Mononuclear cell (primary cell): ENCODE results near the gene NAA40. TPM values are rescaled to one million over a fixed set of nuclear protein-coding genes. Genes with fewer than 3 reads are reported as not detected.

Source experiments
- H3K27me3 ChIP-seq: 2 replicates; pipeline ENCODE4 v1.6.0; 2011; ENCODE audit warnings: low read length, control low read depth; ENCODE audit not compliant: insufficient read depth
- H3K4me1 ChIP-seq: 2 replicates; pipeline ENCODE4 v1.5.1; 2011; ENCODE audit warnings: mild to moderate bottlenecking, low read length, control low read depth; ENCODE audit not compliant: insufficient read depth
- H3K4me3 ChIP-seq: 2 replicates; pipeline ENCODE4 v1.5.1; 2011; ENCODE audit warnings: mild to moderate bottlenecking, low read length, moderate library complexity
- H3K9me3 ChIP-seq: 2 replicates; pipeline ENCODE4 v1.5.1; 2011; ENCODE audit warnings: low read depth, mild to moderate bottlenecking, control low read depth, low read length
- total RNA-seq: library from RNA; depleted of rRNA; stranded (reverse); fragments of >200 nt; gene quantifications from one replicate; pipeline ENCODE4 v1.2.3, GENCODE V29; 2012

The NAA40 gene
- total RNA-seq, 1 donor, result 5.2 TPM

DNA sequence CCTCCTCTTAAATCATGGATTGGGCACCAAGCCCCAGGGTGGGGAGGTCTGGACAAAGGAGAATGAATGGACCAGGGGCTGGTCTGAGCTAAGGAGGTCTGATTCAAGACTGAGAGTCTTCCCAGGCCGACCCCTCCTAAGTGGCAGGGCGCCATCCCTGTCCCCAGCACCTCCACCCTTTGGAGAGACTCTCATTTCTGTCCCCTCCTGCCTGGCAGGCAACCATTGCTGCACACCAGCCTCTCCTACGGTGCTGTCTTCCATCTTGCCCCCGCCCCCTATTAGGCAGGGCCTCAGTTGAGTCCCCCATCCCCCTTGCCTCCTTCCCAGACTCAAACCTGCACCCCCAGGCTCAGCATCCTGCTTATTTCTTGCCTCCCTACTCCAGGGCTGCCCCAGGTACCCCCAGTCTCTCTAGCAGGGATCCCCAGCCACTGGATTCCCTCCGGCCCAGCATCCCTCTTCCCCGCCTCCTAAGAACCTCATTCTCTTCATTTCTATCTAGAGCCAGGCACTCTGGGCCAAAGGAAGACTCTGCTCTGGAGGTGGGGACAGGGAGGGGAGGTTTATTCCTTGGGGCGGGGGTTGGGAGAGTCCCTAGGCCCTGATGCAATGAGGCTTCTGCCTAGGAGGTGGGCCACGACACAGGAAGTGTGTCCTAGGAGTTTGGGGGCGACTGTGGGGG, 20.2 kb upstream of the NAA40 start:
- H3K27me3 ChIP-seq, result peaks cover 11% of the 10 kb centered on the region
- H3K4me1 ChIP-seq, result peaks cover 23% of the 10 kb centered on the region
- no peak overlapping the region for H3K4me3 ChIP-seq
- no peaks in the 10 kb centered on the region for H3K9me3 ChIP-seq

DNA sequence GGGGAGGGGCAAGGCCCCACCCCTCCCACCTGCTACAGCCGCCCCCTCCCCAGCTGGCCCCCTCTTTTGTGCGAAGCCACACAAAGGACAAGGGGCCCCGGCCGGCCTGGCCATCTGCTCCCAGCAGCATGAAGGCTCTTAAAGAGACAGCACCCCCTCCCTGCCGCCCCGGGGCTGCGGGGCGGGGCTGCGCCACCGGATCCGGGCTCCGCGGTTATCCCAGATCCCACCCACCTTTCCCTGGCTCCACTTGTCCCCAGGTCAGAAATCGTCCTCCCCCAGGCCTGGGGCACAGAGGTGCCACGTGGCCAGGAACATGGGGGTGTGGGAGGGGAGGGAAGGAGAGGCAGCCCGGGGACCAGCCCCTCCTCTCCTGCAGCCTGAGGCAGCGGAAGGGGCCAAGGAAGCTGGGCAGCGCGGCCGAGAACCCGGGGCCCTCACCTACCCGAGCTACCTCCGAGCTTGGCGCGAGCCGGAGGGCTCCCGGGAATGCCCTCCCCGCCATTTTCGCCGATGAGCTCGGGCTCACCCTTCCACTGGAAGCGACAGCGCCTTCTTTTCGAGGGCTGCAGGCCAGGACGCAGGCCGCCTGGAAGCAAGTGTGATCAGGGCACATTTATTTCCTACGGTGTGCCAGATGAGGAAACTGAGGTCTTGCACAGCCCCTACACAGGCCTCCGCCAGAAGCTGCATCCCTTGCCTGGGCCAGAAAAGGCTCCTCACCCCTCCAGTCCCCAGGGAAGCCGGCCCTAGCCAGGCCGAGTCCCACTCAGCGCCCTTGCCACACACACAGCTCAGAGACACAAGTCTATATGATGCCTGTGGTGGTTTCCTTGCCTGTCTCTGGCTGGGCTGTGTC, 19.3 kb upstream of the NAA40 start:
- Histone ChIP-seq H3K4me3 (no peak overlapping the region), H3K27me3 (peaks cover 11% of the 10 kb centered on the region), H3K4me1 (peaks cover 23% of the 10 kb centered on the region)

DNA sequence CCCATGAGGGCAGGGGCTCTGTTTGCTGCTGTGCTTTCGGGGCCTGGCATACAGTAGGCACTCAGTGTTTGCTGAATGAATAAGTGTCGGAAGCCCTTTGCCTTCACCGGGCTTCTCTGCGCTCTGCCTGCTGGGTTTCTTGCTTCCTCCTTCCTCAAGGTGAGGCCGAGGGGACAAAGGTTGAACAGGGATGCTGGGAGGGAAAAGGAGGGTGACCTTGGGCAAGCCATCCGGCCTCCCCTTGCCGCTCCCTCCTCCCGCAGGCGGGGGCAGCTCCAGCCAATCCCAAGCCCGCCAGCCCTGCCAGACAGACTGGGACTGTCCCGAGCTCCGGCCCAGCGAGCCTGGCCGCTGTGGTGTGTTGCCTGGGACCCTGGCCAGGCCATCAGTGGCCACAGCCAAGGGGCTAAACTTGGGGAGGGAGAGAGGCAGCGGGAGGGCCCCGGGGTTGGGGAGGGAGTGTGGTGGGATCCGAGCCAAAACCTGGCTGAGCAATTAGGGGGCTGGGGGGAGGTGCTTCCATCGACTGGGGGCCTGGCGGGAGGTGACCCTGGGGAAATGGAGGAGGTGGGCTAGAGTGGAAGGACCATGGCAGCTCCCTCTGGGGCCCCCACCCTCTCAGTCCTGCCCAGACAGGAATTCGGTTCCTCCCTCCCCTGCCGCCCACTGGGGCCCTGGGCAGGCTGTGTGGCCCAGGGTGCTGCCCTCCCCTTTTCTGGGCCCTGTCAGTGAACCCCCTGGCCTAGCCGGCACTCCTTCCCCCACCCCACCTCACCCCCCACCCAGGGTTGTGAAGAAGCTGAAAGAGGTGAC, 18.5 kb upstream of the NAA40 start:
- Histone ChIP-seq H3K4me3 (no peak overlapping the region), H3K4me1 (peaks cover 23% of the 10 kb centered on the region), H3K27me3 (peaks cover 11% of the 10 kb centered on the region), H3K9me3 (no peaks in the 10 kb centered on the region)

More for the DNA sequence above, 19.3 kb upstream of the NAA40 start:
- no peaks in the 10 kb centered on the region for H3K9me3 ChIP-seq

DNA sequence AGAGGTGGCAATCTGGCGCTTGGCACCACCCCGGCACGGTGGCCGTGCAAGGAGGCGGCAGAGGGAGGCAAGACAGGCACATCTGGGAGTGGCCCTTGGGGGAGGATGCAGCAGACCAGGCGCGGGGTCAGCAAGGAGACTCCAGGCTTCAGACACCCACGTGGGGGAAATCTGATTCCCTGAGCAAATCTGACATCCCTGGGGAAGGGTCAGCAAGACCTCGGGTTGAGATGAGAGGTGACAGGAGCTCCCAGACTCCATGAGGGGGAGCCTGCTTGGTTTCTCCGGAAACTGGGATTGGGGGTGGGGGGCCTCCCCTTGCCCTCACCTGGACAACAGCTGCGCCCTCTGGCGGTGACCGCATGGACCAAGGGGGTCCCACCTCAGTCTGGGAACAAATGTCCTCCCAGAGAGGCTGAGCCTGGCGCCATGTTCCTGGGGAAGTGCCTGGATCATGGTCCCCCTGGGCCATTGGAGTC, 17.8 kb upstream of the NAA40 start:
- H3K9me3 ChIP-seq, result no peaks in the 10 kb centered on the region
- H3K4me1 ChIP-seq, result peaks cover 19% of the 10 kb centered on the region
- no peak overlapping the region for H3K4me3 ChIP-seq
- peaks cover 8% of the 10 kb centered on the region for H3K27me3 ChIP-seq

DNA sequence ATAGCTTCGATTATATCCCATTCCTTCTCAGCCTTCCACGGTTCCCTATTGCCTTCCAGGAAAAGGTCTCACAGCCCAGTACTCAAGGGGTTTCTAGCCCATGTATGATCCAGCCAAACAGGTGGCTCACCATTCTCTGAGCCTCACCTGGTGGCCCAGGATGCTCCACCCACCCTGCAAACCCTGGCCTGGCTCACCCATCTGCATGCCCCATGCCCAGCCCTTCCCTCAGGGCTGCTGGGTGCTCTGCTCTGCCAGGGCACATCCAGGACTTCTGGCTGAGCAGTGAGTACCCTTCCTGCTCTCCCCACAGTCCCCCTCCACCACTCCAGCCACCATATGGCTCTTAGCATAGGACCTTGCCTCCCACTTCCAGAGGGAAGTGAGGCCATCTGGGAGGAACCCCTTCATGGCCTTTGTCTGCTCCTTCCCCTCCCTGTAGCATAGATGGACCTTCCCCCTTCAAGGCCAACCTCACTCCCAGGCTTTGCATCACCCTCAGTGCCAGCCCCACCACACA, 16.1 kb upstream of the NAA40 start:
- no peak overlapping the region for H3K4me3 ChIP-seq
- H3K9me3 ChIP-seq, result no peaks in the 10 kb centered on the region
- H3K4me1 ChIP-seq, result peaks cover 6% of the 10 kb centered on the region
- peaks cover under 1% of the 10 kb centered on the region for H3K27me3 ChIP-seq

DNA sequence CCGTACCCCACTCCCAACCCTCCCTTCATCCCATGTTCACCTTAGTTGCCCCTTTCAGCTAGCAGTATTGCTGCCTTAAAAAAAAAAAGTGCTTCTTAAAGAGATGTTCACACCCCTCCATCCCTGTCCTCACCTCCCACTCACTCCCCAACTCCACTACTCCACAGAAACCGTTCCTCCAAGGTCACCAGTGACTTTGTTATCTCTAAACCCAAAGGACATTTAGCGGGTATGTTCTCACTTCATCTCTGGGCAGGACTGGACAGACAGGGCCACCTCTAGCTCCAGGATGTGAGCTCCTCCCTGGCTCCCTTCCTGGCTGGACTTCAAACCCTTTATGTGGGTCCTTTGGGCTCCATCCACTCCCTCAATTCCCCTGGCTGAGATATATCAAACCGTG, 15.5 kb upstream of the NAA40 start:
- Histone ChIP-seq H3K4me1 (peaks cover 5% of the 10 kb centered on the region), H3K4me3 (no peak overlapping the region), H3K27me3 (no peaks in the 10 kb centered on the region), H3K9me3 (no peaks in the 10 kb centered on the region)

DNA sequence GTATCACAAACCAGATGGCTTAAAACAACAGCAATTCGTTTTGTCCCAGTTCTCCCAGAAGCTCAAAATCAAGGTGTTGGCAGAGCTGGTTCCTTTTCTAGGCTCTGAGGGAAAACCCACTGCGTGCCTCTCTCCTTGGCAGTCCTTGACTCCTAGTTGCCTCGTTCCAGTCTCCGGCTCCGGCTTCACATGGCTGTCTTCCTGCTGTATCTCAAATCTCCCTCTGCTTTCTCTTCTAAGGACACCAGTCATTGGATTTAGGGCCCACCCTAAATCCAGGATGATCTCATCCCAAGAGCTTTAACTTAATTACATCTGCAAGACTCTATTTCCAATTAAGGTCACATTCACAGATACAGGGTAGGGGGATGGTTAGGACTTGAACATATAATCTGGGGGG, 9.2 kb upstream of the NAA40 start:
- Histone ChIP-seq H3K4me3 (no peak overlapping the region), H3K27me3 (no peaks in the 10 kb centered on the region), H3K9me3 (no peaks in the 10 kb centered on the region), H3K4me1 (no peaks in the 10 kb centered on the region)

DNA sequence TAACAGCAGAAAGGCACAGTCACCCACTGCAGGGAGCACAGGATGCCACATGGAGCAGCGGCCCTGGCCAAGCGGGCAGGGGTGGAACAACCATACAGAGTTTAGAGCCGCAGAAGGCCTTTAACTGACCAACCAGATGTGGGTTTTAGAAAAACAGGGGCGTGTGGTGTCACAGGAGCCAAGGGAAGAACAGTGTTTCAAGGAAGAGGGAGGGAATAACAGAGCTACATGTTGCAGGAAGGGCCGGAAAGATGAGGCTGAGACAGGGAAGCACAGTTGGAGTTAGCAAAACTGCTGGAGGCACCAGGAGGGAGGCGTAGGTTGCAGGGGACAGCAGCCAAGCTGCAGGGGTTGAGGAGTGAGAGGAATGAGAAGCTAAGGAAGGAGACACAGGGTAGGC, 7.8 kb upstream of the NAA40 start:
- H3K27me3 ChIP-seq, result no peaks in the 10 kb centered on the region
- H3K4me3 ChIP-seq, result no peak overlapping the region
- H3K4me1 ChIP-seq, result no peaks in the 10 kb centered on the region
- H3K9me3 ChIP-seq, result no peaks in the 10 kb centered on the region

DNA sequence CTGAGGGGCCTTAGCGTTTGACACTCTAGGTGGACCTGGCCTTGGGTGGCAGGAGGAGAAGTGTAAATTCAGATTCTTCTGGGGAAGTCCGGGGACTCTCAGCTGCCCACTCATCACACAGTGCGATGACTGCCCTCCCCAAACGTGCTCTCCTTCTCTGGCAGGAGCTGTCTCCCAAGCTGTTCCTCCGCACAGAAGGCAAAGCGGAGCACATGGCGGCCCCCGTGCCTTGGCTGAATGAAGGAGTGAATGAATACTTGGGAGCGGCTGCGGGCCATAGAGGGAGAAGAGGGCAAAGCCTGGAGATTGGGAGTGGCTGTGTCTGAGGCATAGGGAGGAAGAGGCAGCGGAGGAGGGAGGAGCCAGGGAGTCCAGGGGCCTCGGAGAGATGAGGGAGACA, 6.9 kb upstream of the NAA40 start:
- H3K4me3 ChIP-seq, result no peak overlapping the region
- H3K9me3 ChIP-seq, result no peaks in the 10 kb centered on the region
- H3K4me1 ChIP-seq, result no peaks in the 10 kb centered on the region
- H3K27me3 ChIP-seq, result no peaks in the 10 kb centered on the region

DNA sequence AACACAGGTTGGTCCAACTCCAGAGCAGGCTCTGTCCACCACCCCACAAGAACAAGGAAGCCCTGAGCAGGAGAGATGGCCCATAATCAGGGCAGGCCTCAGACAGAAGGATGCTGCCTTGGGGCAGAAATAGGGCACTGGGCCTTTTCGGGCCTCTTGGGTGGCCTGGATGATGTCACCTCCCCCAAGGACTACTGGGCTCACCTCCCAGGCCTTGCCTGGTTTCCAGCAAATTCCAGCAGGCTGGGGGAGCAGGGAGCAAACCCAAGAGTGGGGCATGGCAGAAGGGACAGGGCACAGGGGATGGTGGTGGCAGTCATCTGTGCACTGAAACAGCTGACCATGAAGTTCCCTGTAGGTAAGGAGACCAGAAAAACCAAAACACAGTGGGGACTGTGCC, 5.3 kb upstream of the NAA40 start:
- no peaks in the 10 kb centered on the region for H3K9me3 ChIP-seq
- H3K4me1 ChIP-seq, result peaks cover 7% of the 10 kb centered on the region
- H3K4me3 ChIP-seq, result no peak overlapping the region
- H3K27me3 ChIP-seq, result no peaks in the 10 kb centered on the region

DNA sequence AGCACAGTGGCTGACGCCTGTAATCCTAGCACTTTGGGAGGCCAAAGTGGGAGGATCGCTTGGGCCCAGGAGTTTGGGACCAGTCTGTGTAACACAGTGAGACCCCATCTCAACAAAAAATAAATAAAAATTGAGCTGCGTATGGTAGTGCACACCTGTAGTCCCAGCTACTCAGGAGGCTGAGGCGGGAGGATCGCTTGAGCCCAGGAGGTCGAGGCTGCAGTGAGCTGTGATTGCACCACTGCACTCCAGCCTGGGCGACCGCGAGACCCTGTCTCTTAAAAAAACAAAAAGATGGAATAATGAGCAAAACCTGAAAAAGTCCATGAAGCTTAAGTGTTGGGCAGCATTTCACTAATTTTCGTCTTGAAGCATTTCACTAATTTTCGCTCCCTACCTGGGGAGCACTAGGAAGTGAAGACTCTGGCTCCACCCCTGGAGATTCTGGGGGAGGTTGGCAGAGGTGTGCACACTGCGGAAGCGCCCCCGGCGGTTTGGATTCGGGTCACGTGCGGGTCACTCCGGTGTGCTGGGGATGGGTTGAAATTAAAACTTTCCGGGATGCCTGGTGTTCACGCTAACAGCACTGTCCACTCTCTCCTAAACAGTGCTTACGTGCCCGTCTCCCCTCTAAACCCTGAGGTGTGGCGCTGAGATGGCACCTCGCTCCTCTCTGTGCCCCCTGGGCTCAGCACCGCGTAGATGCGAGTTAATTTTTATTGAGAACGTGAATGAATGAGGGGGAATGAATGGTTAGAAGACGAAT, 906 bp upstream of the NAA40 start:
- Histone ChIP-seq H3K4me1 (peaks cover 35% of the 10 kb centered on the region), H3K4me3 (peak overlapping the region; percentile 47), H3K27me3 (no peaks in the 10 kb centered on the region), H3K9me3 (no peaks in the 10 kb centered on the region)

DNA sequence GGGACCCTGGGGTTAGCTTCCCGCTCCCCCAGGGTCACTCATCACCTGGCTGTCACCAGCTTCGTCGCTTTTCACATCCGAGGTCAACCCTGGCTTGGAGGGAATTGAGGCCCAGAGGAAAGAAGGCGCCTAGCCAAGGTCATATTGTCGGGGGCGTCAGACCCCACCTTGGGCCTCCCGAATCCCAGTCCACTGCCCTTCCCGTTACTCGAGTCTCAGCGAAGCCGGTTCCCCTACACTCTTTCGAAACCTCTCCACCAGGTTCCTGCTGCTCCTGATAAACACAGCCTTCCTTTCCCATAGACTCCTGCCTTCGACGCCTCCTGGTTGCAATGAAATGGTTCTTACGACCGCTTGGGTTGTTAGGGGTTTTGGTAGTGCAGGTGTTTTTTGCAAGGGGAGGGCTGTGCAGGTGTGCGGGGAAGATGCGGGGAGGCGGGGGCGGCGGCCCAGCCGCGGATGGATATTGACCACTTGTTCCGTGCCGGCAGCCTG, 642 bp downstream of the NAA40 start:
- Histone ChIP-seq H3K4me1 (peaks cover 35% of the 10 kb centered on the region), H3K4me3 (peak overlapping the region; percentile 47), H3K27me3 (no peaks in the 10 kb centered on the region), H3K9me3 (no peaks in the 10 kb centered on the region)

DNA sequence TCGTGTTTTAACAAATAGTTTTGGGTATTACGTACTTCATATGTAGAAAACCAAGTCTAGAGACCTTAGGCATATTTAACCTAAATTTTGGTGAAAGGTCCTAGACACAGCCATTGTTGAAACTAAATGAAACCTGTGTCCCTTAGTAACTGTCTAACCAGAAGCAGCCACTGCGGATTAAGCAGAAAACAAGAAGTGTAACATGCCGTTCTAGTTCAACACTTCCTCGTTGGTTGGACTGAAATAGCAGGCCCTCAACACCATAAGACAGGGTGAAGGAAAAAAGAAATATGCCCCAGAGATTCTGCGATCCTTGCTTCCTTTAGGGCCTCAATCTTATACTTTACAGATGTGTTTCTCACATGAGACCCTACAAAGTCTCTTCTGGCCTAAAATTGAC, 2.0 kb downstream of the NAA40 start:
- Histone ChIP-seq H3K4me3 (no peak overlapping the region), H3K27me3 (no peaks in the 10 kb centered on the region), H3K9me3 (no peaks in the 10 kb centered on the region), H3K4me1 (peaks cover 35% of the 10 kb centered on the region)

DNA sequence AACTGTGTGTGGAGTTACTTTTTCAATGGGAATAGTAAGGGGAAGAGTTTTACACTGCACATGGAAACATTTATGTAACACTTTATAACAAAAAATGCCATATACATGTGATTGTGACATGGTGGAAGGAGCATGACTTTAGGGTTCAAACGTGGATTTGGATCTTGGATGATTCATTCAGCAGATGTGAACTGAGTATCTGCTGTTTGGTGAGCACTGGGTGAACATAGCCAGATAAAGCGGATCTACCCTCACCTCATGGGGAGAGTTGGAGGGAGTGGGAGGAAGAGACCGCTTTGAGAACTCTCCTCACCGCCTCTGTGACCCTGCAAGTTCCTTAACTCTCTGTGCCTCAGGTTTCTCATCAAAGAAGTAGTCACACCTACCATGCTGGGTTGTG, 3.1 kb downstream of the NAA40 start:
- H3K4me3 ChIP-seq, result no peak overlapping the region
- no peaks in the 10 kb centered on the region for H3K9me3 ChIP-seq
- no peaks in the 10 kb centered on the region for H3K27me3 ChIP-seq
- peaks cover 35% of the 10 kb centered on the region for H3K4me1 ChIP-seq
